Esophagus muscularis mucosa (tissue), 3 donors: ENCODE data around the gene SORCS2.

Source experiments
- CTCF ChIP-seq, 3 experiments: fragments of 200-600 bp in 2 of 3; fragments of 450-650 bp in 1 of 3; sonication (generic) in 2 of 3; IDR thresholded peaks; one replicate each; pipeline ENCODE4 v1.5.1; 2017 to 2019; ENCODE audit warnings: antibody characterized with exemption in 3 of 3, mild to moderate bottlenecking in 2 of 3, moderate library complexity in 1 of 3
- POLR2A ChIP-seq: fragments of 450-650 bp; IDR thresholded peaks from one replicate; pipeline ENCODE4 v1.6.1; 2017; ENCODE audit warnings: antibody characterized with exemption, moderate library complexity, mild to moderate bottlenecking, low read depth

- TF ChIP-seq CTCF (IDR thresholded peaks at IDR 0.05) (no peak), POLR2A (no peak)
These were observed 99.2 kb downstream of the SORCS2 start for GRCh38 chr4:7291372-7292114.
